ENCODE data around the gene RIPK3. TPM values are rescaled to one million over a fixed set of nuclear protein-coding genes. Genes with fewer than 3 reads are reported as not detected.

Gene RIPK3
- total RNA-seq, 4 donors from 2014 or later, result 6.3 to 18.0 (median 7.2) TPM

DNA sequence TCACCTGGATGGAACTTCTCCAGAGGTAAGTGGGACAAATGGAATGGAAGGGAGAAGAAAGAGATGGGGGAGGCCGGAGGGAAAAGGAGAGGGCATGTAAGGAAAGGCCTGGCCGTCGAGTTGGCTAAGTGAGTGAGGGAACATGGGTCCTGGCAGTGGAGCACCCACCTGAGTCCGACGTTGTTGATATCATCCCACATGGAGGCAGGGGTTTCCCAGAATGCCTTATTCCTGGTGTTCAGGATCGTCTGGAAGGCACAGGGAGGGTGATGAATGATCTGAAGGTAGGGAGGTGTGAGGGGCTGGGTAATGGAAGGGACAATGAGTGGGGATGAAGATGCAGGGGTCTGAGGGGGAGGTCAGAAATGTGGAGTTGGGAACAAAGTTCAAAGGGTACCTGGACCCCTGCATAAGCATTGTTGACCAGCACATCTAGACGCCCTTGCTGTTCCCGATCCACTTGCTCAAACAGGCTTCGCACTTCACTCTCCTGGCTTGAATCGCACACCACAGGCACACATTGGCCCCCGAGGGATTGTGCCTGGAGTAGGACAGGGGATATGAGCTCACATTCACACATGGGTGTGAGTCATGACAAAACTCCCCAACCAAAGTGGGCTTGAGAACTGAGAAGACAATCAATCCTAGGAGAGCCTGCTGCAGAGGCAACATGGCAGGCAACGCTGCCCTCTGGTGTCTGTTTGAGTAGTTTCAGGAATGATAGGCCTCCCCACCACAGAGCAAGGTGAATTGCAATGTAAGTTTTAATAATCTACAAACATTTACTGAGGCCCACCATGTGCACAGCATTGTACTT, 43.2 kb downstream of the RIPK3 start:
- intact Hi-C loops (cut with DNase I; ENCODE audit: low total_unique reads), result loop anchor here (2.0 kb wide), 1 partner anchor 54 kb away; the partner anchor contains the start of gene TINF2
- WGBS, 2 donors, result 50 to 53% methylated on average over 12 of the region's 12 CpGs
- H3K4me3 ChIP-seq (ENCODE audit: low read depth, poor library complexity, severe bottlenecking), result no peak overlapping the region
- DNase-seq (ENCODE audit: low spot score in 2 of 2), result no peak
- TF ChIP-seq, protein P1, sequence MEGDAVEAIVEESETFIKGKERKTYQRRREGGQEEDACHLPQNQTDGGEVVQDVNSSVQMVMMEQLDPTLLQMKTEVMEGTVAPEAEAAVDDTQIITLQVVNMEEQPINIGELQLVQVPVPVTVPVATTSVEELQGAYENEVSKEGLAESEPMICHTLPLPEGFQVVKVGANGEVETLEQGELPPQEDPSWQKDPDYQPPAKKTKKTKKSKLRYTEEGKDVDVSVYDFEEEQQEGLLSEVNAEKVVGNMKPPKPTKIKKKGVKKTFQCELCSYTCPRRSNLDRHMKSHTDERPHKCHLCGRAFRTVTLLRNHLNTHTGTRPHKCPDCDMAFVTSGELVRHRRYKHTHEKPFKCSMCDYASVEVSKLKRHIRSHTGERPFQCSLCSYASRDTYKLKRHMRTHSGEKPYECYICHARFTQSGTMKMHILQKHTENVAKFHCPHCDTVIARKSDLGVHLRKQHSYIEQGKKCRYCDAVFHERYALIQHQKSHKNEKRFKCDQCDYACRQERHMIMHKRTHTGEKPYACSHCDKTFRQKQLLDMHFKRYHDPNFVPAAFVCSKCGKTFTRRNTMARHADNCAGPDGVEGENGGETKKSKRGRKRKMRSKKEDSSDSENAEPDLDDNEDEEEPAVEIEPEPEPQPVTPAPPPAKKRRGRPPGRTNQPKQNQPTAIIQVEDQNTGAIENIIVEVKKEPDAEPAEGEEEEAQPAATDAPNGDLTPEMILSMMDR (IDR thresholded peaks at IDR 0.05), result no peak
- no peak for TF ChIP-seq POLR2A (IDR thresholded peaks at IDR 0.05)

DNA sequence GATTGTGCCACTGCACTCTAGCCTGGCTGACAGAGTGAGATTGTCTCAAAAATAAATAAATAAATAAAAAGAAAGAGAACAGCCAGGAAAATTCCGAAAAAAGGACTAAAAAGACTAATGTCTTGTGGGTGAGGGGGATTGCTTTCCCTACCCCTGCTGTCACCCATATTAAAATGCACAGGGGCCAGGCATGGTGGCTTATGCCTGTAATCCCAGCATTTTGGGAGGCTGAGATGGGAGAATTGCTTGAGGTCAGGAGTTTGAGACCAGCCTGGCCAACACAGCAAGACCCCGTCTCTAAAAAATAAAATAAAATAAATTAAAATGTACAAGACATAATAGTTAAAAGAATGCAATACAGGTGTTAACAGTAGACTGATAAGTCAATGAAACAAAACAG, 46.3 kb downstream of the RIPK3 start:
- no peak overlapping the region for H3K4me3 ChIP-seq (ENCODE audit: low read depth, poor library complexity, severe bottlenecking)
- WGBS, 2 donors, result 92 to 94% methylated on average over 2 of the region's 2 CpGs
- DNase-seq (ENCODE audit: low spot score in 2 of 2), result no peak
- intact Hi-C loops (cut with DNase I; ENCODE audit: low total_unique reads), result no loop called here
- TF ChIP-seq, protein P1 (IDR thresholded peaks at IDR 0.05), result no peak
- no peak for TF ChIP-seq POLR2A (IDR thresholded peaks at IDR 0.05)

DNA sequence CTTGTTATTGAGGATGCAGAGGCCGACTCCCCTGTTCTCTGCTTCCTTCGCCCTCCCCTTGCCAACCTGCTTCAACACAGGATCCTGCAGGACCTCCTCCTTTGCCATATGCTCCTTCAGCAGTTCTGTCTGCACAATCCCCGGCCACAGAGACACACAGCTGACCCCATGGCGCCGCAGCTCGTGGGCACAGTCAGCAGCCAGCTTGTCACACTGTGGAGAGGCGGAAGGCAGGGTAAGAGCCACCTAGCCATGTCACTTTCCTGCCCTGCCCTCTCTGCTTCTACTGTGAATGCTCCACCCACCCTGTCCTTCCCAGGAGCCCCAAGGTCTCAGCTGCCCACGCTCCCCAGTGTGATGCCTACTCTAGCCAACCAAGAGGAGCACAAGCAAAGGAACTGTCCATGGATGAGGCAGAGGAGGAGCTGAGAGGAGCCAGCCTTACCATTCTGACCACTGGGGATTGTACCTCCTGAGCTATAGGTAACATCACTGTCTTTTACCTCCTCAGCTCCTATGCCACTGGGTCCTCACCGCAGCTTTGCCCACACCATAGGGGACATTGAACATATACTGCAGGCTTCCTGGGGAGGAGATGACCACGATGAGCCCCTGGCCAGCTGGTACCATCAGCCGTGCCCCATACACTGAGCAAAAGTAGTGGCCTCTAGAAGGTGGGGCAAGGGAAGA, 47.5 kb downstream of the RIPK3 start:
- TF ChIP-seq, protein P1 (IDR thresholded peaks at IDR 0.05), result no peak
- TF ChIP-seq POLR2A (IDR thresholded peaks at IDR 0.05), result no peak
- WGBS, 2 donors, result 91 to 93% methylated on average over 11 of the region's 11 CpGs
- no peak overlapping the region for H3K4me3 ChIP-seq (ENCODE audit: low read depth, poor library complexity, severe bottlenecking)
- no peak for DNase-seq (ENCODE audit: low spot score in 2 of 2)
- intact Hi-C loops (cut with DNase I; ENCODE audit: low total_unique reads), result no loop called here

DNA sequence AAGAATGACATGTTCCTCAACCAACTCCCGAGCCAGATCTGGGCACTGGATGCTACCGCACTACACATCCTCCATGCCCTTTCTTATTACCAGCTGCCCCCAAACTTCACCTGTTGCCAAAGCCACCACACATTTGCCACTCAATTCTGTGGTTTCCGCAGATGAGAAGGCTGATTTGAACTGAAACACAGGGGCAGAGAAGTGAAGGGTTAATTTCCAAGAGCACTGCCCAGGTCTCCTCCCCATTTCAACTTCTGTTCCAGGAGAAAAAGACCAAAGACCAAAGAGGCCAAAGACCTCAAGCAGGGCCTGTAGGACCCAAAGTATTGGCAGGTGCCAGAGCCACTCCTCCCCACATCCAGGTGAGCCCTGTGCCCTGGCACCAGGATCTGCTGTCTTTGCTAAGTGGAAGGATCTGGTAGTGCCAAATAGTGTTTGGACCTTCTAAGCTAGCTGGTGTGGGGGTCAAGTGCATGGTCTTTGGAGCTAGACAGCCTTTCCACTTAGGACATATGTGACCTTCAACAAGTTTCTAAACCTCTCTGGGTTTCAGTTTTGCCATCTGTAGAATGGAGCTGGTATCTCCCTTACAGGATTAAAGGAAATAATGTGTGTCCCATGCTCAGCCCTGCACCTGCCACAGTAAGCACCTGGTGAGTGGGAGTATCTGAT, 48.2 kb downstream of the RIPK3 start:
- TF ChIP-seq POLR2A (IDR thresholded peaks at IDR 0.05), result no peak
- TF ChIP-seq, protein P1 (IDR thresholded peaks at IDR 0.05), result no peak

DNA sequence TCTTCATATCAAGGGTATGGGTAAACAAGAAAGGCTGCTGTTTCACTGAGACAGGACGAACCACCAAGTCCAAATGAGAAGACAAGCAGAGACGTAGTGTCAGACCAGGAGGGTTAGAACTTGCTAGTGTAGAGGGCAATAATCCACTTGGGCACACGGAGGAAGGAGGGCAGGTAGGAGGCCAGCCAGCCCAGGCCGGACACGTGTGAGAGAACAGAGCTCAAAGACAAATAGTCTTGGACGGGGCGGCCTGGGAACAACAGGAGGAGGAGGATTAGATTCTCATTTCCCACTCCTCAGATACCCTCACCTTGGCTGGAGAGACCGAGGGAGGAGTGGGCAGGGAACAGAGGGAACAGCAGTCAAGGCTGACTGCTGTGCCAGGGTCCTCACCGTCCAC, 49.0 kb downstream of the RIPK3 start:
- H3K4me3 ChIP-seq (ENCODE audit: low read depth, poor library complexity, severe bottlenecking), result no peak overlapping the region
- TF ChIP-seq POLR2A (IDR thresholded peaks at IDR 0.05), result no peak
- TF ChIP-seq, protein P1 (IDR thresholded peaks at IDR 0.05), result no peak
- no peak for DNase-seq (ENCODE audit: low spot score in 2 of 2)
- 77 to 91% methylated on average over 9 of the region's 9 CpGs for WGBS, 2 donors
- intact Hi-C loops (cut with DNase I; ENCODE audit: low total_unique reads), result no loop called here

More for the DNA sequence above, 48.2 kb downstream of the RIPK3 start:
- intact Hi-C loops (cut with DNase I; ENCODE audit: low total_unique reads), result no loop called here
- no peak overlapping the region for H3K4me3 ChIP-seq (ENCODE audit: low read depth, poor library complexity, severe bottlenecking)
- DNase-seq (ENCODE audit: low spot score in 2 of 2), result no peak
- WGBS, 2 donors, result 84 to 93% methylated on average over 3 of the region's 3 CpGs

Measured in lower leg skin (tissue), 4 donors.